Measurements from ENCODE around the gene GTF2A1L.

GRCh38 chr2:48717846-48718245 lies 100.2 kb downstream of the GTF2A1L start:
- TF ChIP-seq, protein P1, sequence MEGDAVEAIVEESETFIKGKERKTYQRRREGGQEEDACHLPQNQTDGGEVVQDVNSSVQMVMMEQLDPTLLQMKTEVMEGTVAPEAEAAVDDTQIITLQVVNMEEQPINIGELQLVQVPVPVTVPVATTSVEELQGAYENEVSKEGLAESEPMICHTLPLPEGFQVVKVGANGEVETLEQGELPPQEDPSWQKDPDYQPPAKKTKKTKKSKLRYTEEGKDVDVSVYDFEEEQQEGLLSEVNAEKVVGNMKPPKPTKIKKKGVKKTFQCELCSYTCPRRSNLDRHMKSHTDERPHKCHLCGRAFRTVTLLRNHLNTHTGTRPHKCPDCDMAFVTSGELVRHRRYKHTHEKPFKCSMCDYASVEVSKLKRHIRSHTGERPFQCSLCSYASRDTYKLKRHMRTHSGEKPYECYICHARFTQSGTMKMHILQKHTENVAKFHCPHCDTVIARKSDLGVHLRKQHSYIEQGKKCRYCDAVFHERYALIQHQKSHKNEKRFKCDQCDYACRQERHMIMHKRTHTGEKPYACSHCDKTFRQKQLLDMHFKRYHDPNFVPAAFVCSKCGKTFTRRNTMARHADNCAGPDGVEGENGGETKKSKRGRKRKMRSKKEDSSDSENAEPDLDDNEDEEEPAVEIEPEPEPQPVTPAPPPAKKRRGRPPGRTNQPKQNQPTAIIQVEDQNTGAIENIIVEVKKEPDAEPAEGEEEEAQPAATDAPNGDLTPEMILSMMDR (IDR thresholded peaks at IDR 0.05): no peak
- TF ChIP-seq EP300 (IDR thresholded peaks at IDR 0.05): no peak
- no peak for TF ChIP-seq POLR2A (IDR thresholded peaks at IDR 0.05)
